ENCODE results near the gene ADAM15.

- TF ChIP-seq POLR2A (IDR thresholded peaks at IDR 0.05) (no peak), CTCF (IDR thresholded peaks at IDR 0.05) (no peak), EP300 (IDR thresholded peaks at IDR 0.05) (no peak)
These were observed 2.5 kb downstream of the ADAM15 start for GRCh38 chr1:155053531-155054105.

Measured in suprapubic skin (tissue), 3 donors.